A549 (cell line): ENCODE data around the gene BCKDHA.
A peak's percentile ranks its signal among the peaks of the same experiment; 100 is the strongest.

Experiments used
- FOXS1 ChIP-seq: fragments of 250-450 bp; sonication (Bioruptor Pico); IDR thresholded peaks from 2 replicates; pipeline ENCODE4 v1.5.0; 2020; ENCODE audit warnings: mild to moderate bottlenecking, moderate library complexity
- MAFK ChIP-seq: fragments of 450-650 bp; IDR thresholded peaks from 2 replicates; pipeline ENCODE4 v1.6.1; 2014; ENCODE audit not compliant: partially characterized antibody
- TFCP2L1 ChIP-seq: fragments of 250-450 bp; sonication (Bioruptor Pico); IDR thresholded peaks from 2 replicates; pipeline ENCODE4 v1.5.0; 2021; ENCODE audit warnings: mild to moderate bottlenecking
- TF ChIP-seq, protein P1 (sequence below): fragments of >200 bp; sonication (Bioruptor Twin); formaldehyde crosslinking; IDR thresholded peaks from 3 replicates; pipeline ENCODE4 v1.5.1; 2016

GRCh38 chr19:41431426-41432386 is 34.1 kb downstream of the BCKDHA start:
- TF ChIP-seq, protein P1, sequence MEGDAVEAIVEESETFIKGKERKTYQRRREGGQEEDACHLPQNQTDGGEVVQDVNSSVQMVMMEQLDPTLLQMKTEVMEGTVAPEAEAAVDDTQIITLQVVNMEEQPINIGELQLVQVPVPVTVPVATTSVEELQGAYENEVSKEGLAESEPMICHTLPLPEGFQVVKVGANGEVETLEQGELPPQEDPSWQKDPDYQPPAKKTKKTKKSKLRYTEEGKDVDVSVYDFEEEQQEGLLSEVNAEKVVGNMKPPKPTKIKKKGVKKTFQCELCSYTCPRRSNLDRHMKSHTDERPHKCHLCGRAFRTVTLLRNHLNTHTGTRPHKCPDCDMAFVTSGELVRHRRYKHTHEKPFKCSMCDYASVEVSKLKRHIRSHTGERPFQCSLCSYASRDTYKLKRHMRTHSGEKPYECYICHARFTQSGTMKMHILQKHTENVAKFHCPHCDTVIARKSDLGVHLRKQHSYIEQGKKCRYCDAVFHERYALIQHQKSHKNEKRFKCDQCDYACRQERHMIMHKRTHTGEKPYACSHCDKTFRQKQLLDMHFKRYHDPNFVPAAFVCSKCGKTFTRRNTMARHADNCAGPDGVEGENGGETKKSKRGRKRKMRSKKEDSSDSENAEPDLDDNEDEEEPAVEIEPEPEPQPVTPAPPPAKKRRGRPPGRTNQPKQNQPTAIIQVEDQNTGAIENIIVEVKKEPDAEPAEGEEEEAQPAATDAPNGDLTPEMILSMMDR = peak; percentile 56
- TF ChIP-seq FOXS1 (CRISPR knock-in tag) (no peak), MAFK (no peak), TFCP2L1 (CRISPR knock-in tag) (no peak)
